ENCODE data around the gene XIAP.
"Not testable (repeated sequence)": the region's sequence is repeated elsewhere in the genome, so short reads cannot be mapped to it uniquely, and the experiment has no call there.

XIAP gene

GRCh38 chrX:123859846-123860838 lies at the start of gene XIAP:
TSS of gene XIAP (plus strand) at chrX:123860053. CDS start at chrX:123885663, 25,610 bp downstream.
- Mint-ChIP-seq H3K36me3 (ENCODE audit: low read depth) (peaks cover 7% of the 10 kb centered on the region), H3K4me3 (peak within 1 kb of the TSS; percentile 71), H3K27ac (peak within 1 kb of the TSS; percentile 84), H3K27me3 (no peaks in the 10 kb centered on the region), H3K4me1 (ENCODE audit: low read depth) (peaks cover 31% of the 10 kb centered on the region), H3K9me3 (no peaks in the 10 kb centered on the region)
- intact Hi-C loops (cut with micrococcal nuclease): no loop called here

- Mint-ChIP-seq H3K36me3 (ENCODE audit: low read depth) (no peaks in the 10 kb centered on the region), H3K4me1 (ENCODE audit: low read depth) (no peaks in the 10 kb centered on the region), H3K27me3 (no peaks in the 10 kb centered on the region), H3K4me3 (no peak overlapping the region), H3K27ac (no peak overlapping the region), H3K9me3 (no peaks in the 10 kb centered on the region)
- intact Hi-C loops (cut with micrococcal nuclease): no loop called here
These were observed 45.5 kb upstream of the XIAP start for GRCh38 chrX:123814343-123814742.

GRCh38 chrX:123814934-123815394 lies 44.9 kb upstream of the XIAP start:
- H3K27ac Mint-ChIP-seq; H3K27me3 Mint-ChIP-seq; H3K9me3 Mint-ChIP-seq; intact Hi-C loops (cut with micrococcal nuclease); H3K36me3 Mint-ChIP-seq (ENCODE audit: low read depth); H3K4me3 Mint-ChIP-seq; H3K4me1 Mint-ChIP-seq (ENCODE audit: low read depth): not testable (repeated sequence)

- no peaks in the 10 kb centered on the region for H3K27me3 Mint-ChIP-seq
- H3K27ac Mint-ChIP-seq: no peak overlapping the region
- intact Hi-C loops (cut with micrococcal nuclease): no loop called here
These were observed 42.5 kb upstream of the XIAP start for GRCh38 chrX:123817288-123817894.

GRCh38 chrX:123818243-123818642 lies 41.6 kb upstream of the XIAP start:
- Mint-ChIP-seq H3K27ac (no peak overlapping the region), H3K9me3 (no peaks in the 10 kb centered on the region), H3K4me3 (no peak overlapping the region), H3K36me3 (ENCODE audit: low read depth) (no peaks in the 10 kb centered on the region), H3K4me1 (ENCODE audit: low read depth) (no peaks in the 10 kb centered on the region), H3K27me3 (no peaks in the 10 kb centered on the region)
- intact Hi-C loops (cut with micrococcal nuclease): no loop called here

More at GRCh38 chrX:123817288-123817894, 42.5 kb upstream of the XIAP start:
- no peak overlapping the region for H3K4me3 Mint-ChIP-seq
- H3K4me1 Mint-ChIP-seq (ENCODE audit: low read depth): no peaks in the 10 kb centered on the region
- no peaks in the 10 kb centered on the region for H3K9me3 Mint-ChIP-seq
- no peaks in the 10 kb centered on the region for H3K36me3 Mint-ChIP-seq (ENCODE audit: low read depth)

GRCh38 chrX:123822965-123823364 lies 36.9 kb upstream of the XIAP start:
- Mint-ChIP-seq H3K4me1 (ENCODE audit: low read depth) (peaks cover 6% of the 10 kb centered on the region), H3K27me3 (no peaks in the 10 kb centered on the region), H3K27ac (no peak overlapping the region), H3K4me3 (no peak overlapping the region), H3K36me3 (ENCODE audit: low read depth) (no peaks in the 10 kb centered on the region), H3K9me3 (no peaks in the 10 kb centered on the region)
- intact Hi-C loops (cut with micrococcal nuclease): no loop called here

- Mint-ChIP-seq H3K9me3 (no peaks in the 10 kb centered on the region), H3K36me3 (ENCODE audit: low read depth) (no peaks in the 10 kb centered on the region), H3K4me1 (ENCODE audit: low read depth) (peaks cover 14% of the 10 kb centered on the region), H3K4me3 (peak overlapping the region; percentile 9), H3K27me3 (peaks cover 2% of the 10 kb centered on the region), H3K27ac (peak overlapping the region; percentile 75)
- intact Hi-C loops (cut with micrococcal nuclease): loop anchor here (10.0 kb wide), 1 partner anchor 134 kb away; the partner anchor contains the start of gene STAG2
These were observed 29.5 kb upstream of the XIAP start for GRCh38 chrX:123830309-123830708.

- intact Hi-C loops (cut with micrococcal nuclease): loop anchor here (10.0 kb wide), 1 partner anchor 131 kb away; the partner anchor contains the start of gene STAG2
- peaks cover 14% of the 10 kb centered on the region for H3K4me1 Mint-ChIP-seq (ENCODE audit: low read depth)
- no peak overlapping the region for H3K4me3 Mint-ChIP-seq
- H3K27ac Mint-ChIP-seq: no peak overlapping the region
- no peaks in the 10 kb centered on the region for H3K36me3 Mint-ChIP-seq (ENCODE audit: low read depth)
- peaks cover 2% of the 10 kb centered on the region for H3K27me3 Mint-ChIP-seq
- H3K9me3 Mint-ChIP-seq: no peaks in the 10 kb centered on the region
These were observed 26.5 kb upstream of the XIAP start for GRCh38 chrX:123833387-123833786.

- no peaks in the 10 kb centered on the region for H3K36me3 Mint-ChIP-seq (ENCODE audit: low read depth)
- peaks cover 14% of the 10 kb centered on the region for H3K4me1 Mint-ChIP-seq (ENCODE audit: low read depth)
- intact Hi-C loops (cut with micrococcal nuclease): loop anchor here (2.0 to 10.0 kb wide), 2 partner anchors 51 to 131 kb away; partner anchors contain the start of gene STAG2
- H3K9me3 Mint-ChIP-seq: no peaks in the 10 kb centered on the region
- H3K4me3 Mint-ChIP-seq: no peak overlapping the region
- no peak overlapping the region for H3K27ac Mint-ChIP-seq
- peaks cover 2% of the 10 kb centered on the region for H3K27me3 Mint-ChIP-seq
These were observed 25.7 kb upstream of the XIAP start for GRCh38 chrX:123834116-123834515.

GRCh38 chrX:123835661-123836371 lies 24.0 kb upstream of the XIAP start:
- H3K27me3 Mint-ChIP-seq: peaks cover 2% of the 10 kb centered on the region
- no peak overlapping the region for H3K4me3 Mint-ChIP-seq
- H3K27ac Mint-ChIP-seq: no peak overlapping the region

GRCh38 chrX:123845129-123845528 lies 14.7 kb upstream of the XIAP start:
- H3K4me1 Mint-ChIP-seq (ENCODE audit: low read depth): peaks cover 10% of the 10 kb centered on the region

More at GRCh38 chrX:123835661-123836371, 24.0 kb upstream of the XIAP start:
- Mint-ChIP-seq H3K9me3 (no peaks in the 10 kb centered on the region), H3K4me1 (ENCODE audit: low read depth) (peaks cover 6% of the 10 kb centered on the region), H3K36me3 (ENCODE audit: low read depth) (no peaks in the 10 kb centered on the region)
- intact Hi-C loops (cut with micrococcal nuclease): loop anchor here (2.0 to 10.0 kb wide), 2 partner anchors 49 to 129 kb away; partner anchors contain the start of gene STAG2

GRCh38 chrX:123846577-123847038 lies 13.2 kb upstream of the XIAP start:
- intact Hi-C loops (cut with micrococcal nuclease): no loop called here
- no peak overlapping the region for H3K27ac Mint-ChIP-seq
- no peaks in the 10 kb centered on the region for H3K36me3 Mint-ChIP-seq (ENCODE audit: low read depth)
- H3K9me3 Mint-ChIP-seq: no peaks in the 10 kb centered on the region
- H3K4me3 Mint-ChIP-seq: no peak overlapping the region
- peaks cover 18% of the 10 kb centered on the region for H3K4me1 Mint-ChIP-seq (ENCODE audit: low read depth)
- H3K27me3 Mint-ChIP-seq: no peaks in the 10 kb centered on the region

More at GRCh38 chrX:123845129-123845528, 14.7 kb upstream of the XIAP start:
- H3K27ac Mint-ChIP-seq; H3K4me3 Mint-ChIP-seq; H3K36me3 Mint-ChIP-seq (ENCODE audit: low read depth); H3K9me3 Mint-ChIP-seq; H3K27me3 Mint-ChIP-seq; intact Hi-C loops (cut with micrococcal nuclease): not testable (repeated sequence)

GRCh38 chrX:123847056-123847455 lies 12.8 kb upstream of the XIAP start:
- intact Hi-C loops (cut with micrococcal nuclease): no loop called here
- H3K36me3 Mint-ChIP-seq (ENCODE audit: low read depth): no peaks in the 10 kb centered on the region
- no peaks in the 10 kb centered on the region for H3K27me3 Mint-ChIP-seq
- H3K27ac Mint-ChIP-seq: no peak overlapping the region
- H3K4me3 Mint-ChIP-seq: no peak overlapping the region
- no peaks in the 10 kb centered on the region for H3K9me3 Mint-ChIP-seq
- H3K4me1 Mint-ChIP-seq (ENCODE audit: low read depth): peaks cover 22% of the 10 kb centered on the region
